K562 (cell line): ENCODE results near the gene MVD. TPM values are rescaled to one million over a fixed set of nuclear protein-coding genes. Genes with fewer than 3 reads are reported as not detected.

Experiments used
- RBFOX2 ChIP-seq: fragments of 200-400 bp; formaldehyde crosslinking; IDR thresholded peaks from 2 replicates; pipeline ENCODE4 v1.6.1; 2017; ENCODE audit warnings: low read depth, mild to moderate bottlenecking, low read length, moderate library complexity
- SIN3B ChIP-seq: fragments of 450-650 bp; IDR thresholded peaks from 2 replicates; pipeline ENCODE4 v1.6.1; 2017; ENCODE audit warnings: low read depth, mild to moderate bottlenecking, moderate library complexity
- SNAPC5 ChIP-seq: fragments of 250-450 bp; sonication (Bioruptor Pico); IDR thresholded peaks from 2 replicates; pipeline ENCODE4 v1.8.0; 2021; ENCODE audit warnings: moderate library complexity, mild to moderate bottlenecking, inconsistent platforms
- STAG1 ChIP-seq: sonication (generic); formaldehyde crosslinking; IDR thresholded peaks from 2 replicates; pipeline ENCODE4 v1.5.0; 2020; ENCODE audit warnings: missing genetic modification reagents, borderline replicate concordance
- TAL1 ChIP-seq: fragments of 450-650 bp; IDR thresholded peaks from 2 replicates; pipeline ENCODE4 v1.6.1; 2016; ENCODE audit warnings: mild to moderate bottlenecking
- TEAD4 ChIP-seq, 2 experiments: sonication (generic) in 1 of 2; formaldehyde crosslinking in 1 of 2; IDR thresholded peaks; 2 replicates each; pipeline versions ENCODE4 v1.6.1 to v1.8.0; 2012 to 2022; ENCODE audit warnings: borderline replicate concordance in 1 of 2, inconsistent platforms in 1 of 2, low read length in 1 of 2, mild to moderate bottlenecking in 1 of 2, missing genetic modification reagents in 1 of 2
- polyA plus RNA-seq, 8 experiments: library from polyadenylated mRNA; depleted of rRNA in 4 of 8; stranded (reverse) in 5 of 8; unstranded in 3 of 8; fragments of >200 nt; fragmentation: Nextera tagmentation in 2 of 8; fragmentation: Illumina TruSeq in 1 of 8; extraction: Ambion mirVana in 2 of 8; extraction: Trizol in 1 of 8; gene quantifications; 2 replicates each; pipeline versions ENCODE4 v1.2.1 to v1.2.3, GENCODE V29; 2011 to 2014; ENCODE audit warnings: inconsistent platforms in 1 of 8, missing spikeins in 1 of 8
- total RNA-seq, 7 experiments: library from RNA; depleted of rRNA in 6 of 7; stranded (reverse); fragments of >200 nt in 6 of 7; fragmentation: Illumina TruSeq in 2 of 7; extraction: Trizol in 2 of 7; gene quantifications; 2 replicates each; pipeline versions ENCODE4 v1.2.1 to v1.2.3, GENCODE V29; 2011 to 2021; ENCODE audit warnings: low replicate concordance in 1 of 7
- TF ChIP-seq, protein P1 (sequence below): fragments of 250-450 bp; sonication (Bioruptor Pico); IDR thresholded peaks from 2 replicates; pipeline ENCODE4 v1.5.1; 2021; ENCODE audit warnings: mild to moderate bottlenecking

MVD gene
- total and polyA plus RNA-seq, 9 of the 15 experiments (the other 6 are each of a cell fraction or from before 2014, with no cell fraction given): 12.2 to 141 (median 45.3) TPM

GRCh38 chr16:88701581-88702370, 38.9 kb upstream of the MVD start (continued):
- TF ChIP-seq, protein P1, sequence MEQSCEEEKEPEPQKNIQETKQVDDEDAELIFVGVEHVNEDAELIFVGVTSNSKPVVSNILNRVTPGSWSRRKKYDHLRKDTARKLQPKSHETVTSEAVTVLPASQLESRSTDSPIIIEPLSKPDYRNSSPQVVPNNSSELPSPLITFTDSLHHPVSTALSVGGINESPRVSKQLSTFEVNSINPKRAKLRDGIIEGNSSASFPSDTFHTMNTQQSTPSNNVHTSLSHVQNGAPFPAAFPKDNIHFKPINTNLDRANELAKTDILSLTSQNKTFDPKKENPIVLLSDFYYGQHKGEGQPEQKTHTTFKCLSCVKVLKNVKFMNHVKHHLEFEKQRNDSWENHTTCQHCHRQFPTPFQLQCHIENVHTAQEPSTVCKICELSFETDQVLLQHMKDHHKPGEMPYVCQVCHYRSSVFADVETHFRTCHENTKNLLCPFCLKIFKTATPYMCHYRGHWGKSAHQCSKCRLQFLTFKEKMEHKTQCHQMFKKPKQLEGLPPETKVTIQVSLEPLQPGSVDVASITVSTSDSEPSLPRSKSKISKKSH (CRISPR knock-in tag): no peak
- TF ChIP-seq TEAD4 (IDR thresholded peaks at IDR 0.05; ENCODE audit: low read length): no peak
- no peak for TF ChIP-seq TEAD4 (CRISPR knock-in tag; IDR thresholded peaks at IDR 0.05; ENCODE audit: borderline replicate concordance)
- 0 out of 2 replicates have a peak, but pooled peaks have one; percentile 19 for TF ChIP-seq RBFOX2
- no peak for TF ChIP-seq TAL1
- TF ChIP-seq SNAPC5 (CRISPR knock-in tag): no peak
- TF ChIP-seq SIN3B: no peak
- no peak for TF ChIP-seq STAG1 (CRISPR knock-in tag)
